T-helper 22 cell (primary cell): ENCODE results near the gene WDFY1.

Experiments used
- DNase-seq: peaks from one replicate; pipeline ENCODE4 v3.0.0-alpha.2; 2020; ENCODE audit warnings: low read depth

WDFY1 gene

DNA sequence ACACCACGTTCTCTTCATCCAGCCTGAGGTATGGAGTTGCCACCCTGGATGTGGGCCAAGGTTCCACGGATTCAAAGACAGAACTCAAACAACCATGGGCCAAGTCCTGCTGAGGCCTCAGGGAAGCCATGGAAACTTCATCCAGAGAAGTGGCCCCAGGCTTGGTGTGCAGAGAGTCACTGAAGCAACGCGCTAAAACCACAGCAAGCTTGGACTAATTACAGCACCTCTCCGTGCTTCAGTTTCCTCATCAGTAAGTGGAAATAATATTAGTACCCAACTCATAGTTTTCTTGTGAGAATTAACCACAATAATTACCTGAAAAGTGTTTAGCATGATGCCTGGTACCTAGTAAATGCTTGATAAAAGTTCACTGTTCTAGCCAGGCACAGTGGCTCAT, 88.6 kb downstream of the WDFY1 start:
- no peak for DNase-seq

DNA sequence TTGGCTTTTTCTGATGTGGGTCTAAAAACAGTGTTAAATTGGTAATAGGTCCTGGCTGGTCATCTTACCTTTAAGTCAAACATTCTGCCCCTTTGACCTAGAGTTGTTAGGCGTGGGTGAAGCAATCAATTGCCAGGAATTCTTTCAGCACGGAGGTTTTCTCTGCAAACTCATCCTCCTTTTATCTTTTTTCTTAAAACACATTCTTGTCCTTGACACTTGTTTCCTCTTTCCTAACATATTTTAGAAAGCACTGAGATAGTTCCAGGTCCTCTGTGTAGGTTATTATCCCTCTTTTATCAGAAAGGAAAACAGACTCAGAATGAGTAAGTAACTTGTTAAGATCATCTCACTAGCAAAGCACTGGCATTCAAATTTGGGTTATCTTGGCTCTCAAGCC, 89.1 kb downstream of the WDFY1 start:
- no peak for DNase-seq

DNA sequence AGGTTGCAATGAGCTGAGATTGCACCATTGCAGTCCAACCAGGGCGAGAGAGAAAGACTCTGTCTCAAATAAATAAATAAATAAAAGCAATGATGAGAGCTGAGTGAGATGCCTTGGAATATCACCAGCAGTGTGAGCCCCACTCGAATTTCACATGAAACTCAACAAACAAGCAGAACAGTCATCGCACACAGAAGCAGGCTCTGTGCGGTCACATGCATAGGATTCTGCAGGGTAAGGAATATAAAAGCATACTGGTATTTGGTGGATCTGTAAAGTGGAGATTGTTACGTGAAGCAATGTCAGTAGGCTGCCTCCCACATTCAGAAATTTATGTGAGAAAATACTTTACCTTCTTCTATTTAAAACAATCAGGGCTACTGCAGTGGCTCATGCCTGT, 89.7 kb downstream of the WDFY1 start:
- no peak for DNase-seq

GRCh38 chr2:223854741-223855140, 90.4 kb downstream of the WDFY1 start:
- no peak for DNase-seq

GRCh38 chr2:223853425-223853837, 91.7 kb downstream of the WDFY1 start:
- no peak for DNase-seq

GRCh38 chr2:223852281-223852795, 92.8 kb downstream of the WDFY1 start:
- no peak for DNase-seq

GRCh38 chr2:223847410-223847809, 97.7 kb downstream of the WDFY1 start:
- no peak for DNase-seq

- no peak for DNase-seq
Measured at GRCh38 chr2:223846515-223846914, 98.6 kb downstream of the WDFY1 start.

- DNase-seq: no peak
Measured at GRCh38 chr2:223841436-223842190, 103.5 kb downstream of the WDFY1 start.

DNA sequence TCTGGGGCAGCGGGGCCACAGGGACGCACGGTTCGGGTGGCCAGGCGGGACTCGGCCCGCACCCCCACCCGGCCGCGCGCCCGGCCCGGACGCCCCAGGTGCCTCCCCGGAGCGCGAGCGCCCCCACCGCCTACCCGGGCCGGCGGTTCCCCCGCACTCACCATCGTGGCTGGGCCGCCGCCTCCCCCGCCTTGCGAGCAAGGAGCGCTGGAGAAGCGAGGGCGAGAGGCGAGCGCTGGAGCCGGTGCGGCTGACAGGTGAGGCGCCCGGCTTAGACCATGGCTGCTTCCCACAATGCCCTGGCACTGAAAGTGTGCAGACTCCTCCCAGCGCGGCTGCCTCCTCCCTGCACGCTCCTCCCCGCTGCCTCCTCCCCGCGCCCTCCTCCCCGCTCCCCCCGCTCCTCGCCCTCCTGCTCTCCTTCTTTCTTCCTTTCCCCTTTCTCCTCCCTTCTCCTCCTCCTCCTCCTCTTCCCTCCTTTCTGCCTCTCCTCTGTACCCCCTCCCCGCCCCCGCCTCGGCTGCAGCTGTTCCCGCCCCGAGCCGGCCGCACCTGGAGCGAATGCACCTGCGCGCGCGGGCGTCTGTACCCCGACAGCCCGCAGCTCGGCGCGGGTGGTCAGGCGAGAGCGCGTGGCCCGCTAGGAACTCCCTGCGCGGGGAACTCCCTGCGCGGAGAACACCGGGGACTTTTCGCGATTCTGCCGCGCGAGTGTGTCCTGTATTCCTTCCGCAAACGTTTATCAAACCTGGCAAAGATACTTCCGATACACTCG, 107.7 kb downstream of the WDFY1 start, which contains the start of gene AP1S3:
AP1S3 (minus strand) TSS at position 296 of the 775 bp plus-strand sequence; CDS start at position 164, 132 bp downstream.
- DNase-seq: peak; percentile 62

DNA sequence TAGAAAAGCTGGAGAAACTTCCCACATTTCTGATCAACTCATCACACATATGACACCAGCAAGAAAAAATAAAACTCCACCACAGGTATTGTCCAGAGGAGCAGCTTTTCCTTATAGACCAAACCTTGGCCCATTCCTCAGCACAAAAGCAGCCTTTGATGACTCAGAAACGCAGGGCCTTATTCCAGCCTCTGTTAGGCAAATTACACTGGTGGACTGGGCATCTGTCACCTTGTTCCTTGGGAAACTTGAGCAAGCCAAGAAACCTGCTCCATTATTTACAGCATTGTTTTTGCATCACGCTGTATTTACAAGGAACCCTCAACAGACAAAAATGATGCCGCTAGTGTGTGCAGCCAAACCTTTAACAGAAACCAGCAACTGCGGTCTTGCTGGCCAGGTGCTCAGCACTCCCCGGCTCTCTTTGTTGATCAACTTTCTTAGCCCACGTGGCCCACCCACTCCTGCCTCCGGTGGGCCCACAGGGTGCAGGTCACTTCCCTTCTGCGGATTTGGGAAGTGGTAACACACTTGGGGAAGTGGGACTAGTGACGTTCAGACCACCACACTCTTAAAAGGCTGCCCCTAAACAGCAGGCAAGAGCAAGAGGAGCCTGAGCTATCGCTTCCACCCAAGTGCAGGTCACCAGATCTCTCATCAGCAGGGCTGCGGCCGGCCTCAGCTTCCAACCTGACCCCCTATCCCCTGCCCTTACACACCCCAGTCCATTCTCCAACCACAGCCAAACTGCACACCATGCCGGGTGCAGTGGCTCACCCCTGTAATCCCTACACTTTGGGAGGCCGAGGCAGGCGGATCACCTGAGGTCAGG, 109.2 kb downstream of the WDFY1 start:
- DNase-seq: no peak

DNA sequence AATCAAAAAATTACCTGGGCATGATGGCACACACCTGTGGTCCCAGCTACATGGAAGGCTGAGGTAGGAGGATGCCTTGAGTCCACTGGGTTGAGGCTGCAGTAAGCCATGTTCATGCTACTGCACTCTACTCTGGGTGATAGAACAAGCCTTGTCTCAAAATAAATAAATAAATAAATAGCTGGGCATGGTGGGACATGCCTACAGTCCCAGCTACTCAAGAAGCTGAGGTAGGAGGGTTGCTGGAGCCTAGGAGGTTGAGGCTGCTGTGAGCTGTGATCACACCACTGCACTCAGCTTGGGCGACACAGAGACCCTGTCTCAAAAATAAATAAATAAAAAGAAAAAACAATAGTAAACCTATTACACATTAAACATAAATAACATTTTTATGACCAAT, 110.7 kb downstream of the WDFY1 start:
- no peak for DNase-seq

- no peak for DNase-seq
Measured at GRCh38 chr2:223832241-223832903, 112.8 kb downstream of the WDFY1 start.

DNA sequence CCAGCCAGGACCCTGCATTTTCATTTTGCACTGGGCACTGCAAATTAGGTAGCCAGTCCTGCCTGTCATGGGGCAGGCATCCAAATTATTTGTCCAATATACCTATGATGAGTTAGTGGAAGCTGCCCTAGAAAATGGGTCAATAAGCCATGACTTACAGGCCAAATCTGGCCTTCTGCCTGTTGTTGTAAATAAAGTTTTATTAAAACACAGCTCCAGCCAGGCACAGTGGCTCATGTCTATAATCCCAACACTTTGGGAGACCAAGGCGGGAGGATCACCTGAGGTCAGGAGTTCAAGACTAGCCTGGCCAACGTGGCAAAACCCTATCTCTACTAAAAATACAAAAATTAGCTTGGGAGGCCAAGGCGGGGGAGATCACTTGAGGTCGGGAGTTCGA, 116.0 kb downstream of the WDFY1 start:
- no peak for DNase-seq

- DNase-seq: no peak
Measured at GRCh38 chr2:223828314-223828713, 116.8 kb downstream of the WDFY1 start.

GRCh38 chr2:223826995-223827394, 118.1 kb downstream of the WDFY1 start:
- DNase-seq: no peak
